SK-N-SH treated with all-trans-retinoic acid at 6 μM for 48 hours (cell line): ENCODE data around the gene EPRS1.

Experiments used
- ATAC-seq: fragments of 200-7000 bp; cut with Tn5 transposase; 3 replicates; pipeline ENCODE4 v1.9.1; 2020; ENCODE audit warnings: mild to moderate bottlenecking, moderate library complexity
- ARNTL ChIP-seq: fragments of 450-650 bp; formaldehyde crosslinking; IDR thresholded peaks from 2 replicates; pipeline ENCODE4 v1.5.0; 2020; ENCODE audit warnings: low read depth, mild to moderate bottlenecking, moderate library complexity, borderline replicate concordance
- BACH2 ChIP-seq: fragments of 250-450 bp; sonication (Bioruptor Pico); IDR thresholded peaks from 2 replicates; pipeline ENCODE4 v1.9.0; 2021; ENCODE audit warnings: mild to moderate bottlenecking, borderline replicate concordance
- CSDC2 ChIP-seq: fragments of 250-450 bp; sonication (Bioruptor Pico); IDR thresholded peaks from 2 replicates; pipeline ENCODE4 v1.5.0; 2020; ENCODE audit warnings: mild to moderate bottlenecking, moderate library complexity
- GLIS3 ChIP-seq: fragments of 250-450 bp; sonication (Bioruptor Pico); IDR thresholded peaks from 2 replicates; pipeline ENCODE4 v1.5.0; 2020; ENCODE audit warnings: mild to moderate bottlenecking, moderate library complexity
- ISL1 ChIP-seq: fragments of 250-450 bp; sonication (Bioruptor Pico); IDR thresholded peaks from 2 replicates; pipeline ENCODE4 v2.1.2; 2022; ENCODE audit warnings: mild to moderate bottlenecking, moderate library complexity
- OSR1 ChIP-seq: fragments of 250-450 bp; sonication (Bioruptor Pico); IDR thresholded peaks from 2 replicates; pipeline ENCODE4 v1.8.0; 2022; ENCODE audit warnings: moderate library complexity, mild to moderate bottlenecking, inconsistent platforms
- PPARA ChIP-seq: fragments of 250-450 bp; sonication (Bioruptor Pico); IDR thresholded peaks from 2 replicates; pipeline ENCODE4 v1.5.0; 2020; ENCODE audit warnings: mild to moderate bottlenecking, borderline replicate concordance
- RARB ChIP-seq: fragments of 250-450 bp; sonication (Bioruptor Pico); IDR thresholded peaks from 2 replicates; pipeline ENCODE4 v1.8.0; 2021; ENCODE audit warnings: mild to moderate bottlenecking, moderate library complexity
- SNAI2 ChIP-seq: fragments of 250-450 bp; sonication (Bioruptor Pico); IDR thresholded peaks from 2 replicates; pipeline ENCODE4 v1.5.0; 2020; ENCODE audit warnings: mild to moderate bottlenecking, moderate library complexity
- TCF4 ChIP-seq: fragments of 250-450 bp; sonication (Bioruptor Pico); IDR thresholded peaks from 2 replicates; pipeline ENCODE4 v1.8.0; 2021; ENCODE audit warnings: mild to moderate bottlenecking, moderate library complexity, borderline replicate concordance
- TOX ChIP-seq: fragments of 250-450 bp; sonication (Bioruptor Pico); IDR thresholded peaks from 2 replicates; pipeline ENCODE4 v1.8.0; 2021; ENCODE audit warnings: mild to moderate bottlenecking, moderate library complexity, borderline replicate concordance
- ZC3H10 ChIP-seq: fragments of 250-450 bp; sonication (Bioruptor Pico); IDR thresholded peaks from 2 replicates; pipeline ENCODE4 v1.5.1; 2021; ENCODE audit warnings: mild to moderate bottlenecking, moderate library complexity
- ZFP3 ChIP-seq: fragments of 250-450 bp; sonication (Bioruptor Pico); IDR thresholded peaks from 2 replicates; pipeline ENCODE4 v1.5.0; 2020; ENCODE audit warnings: mild to moderate bottlenecking, moderate library complexity
- ZNF565 ChIP-seq: fragments of 450-650 bp; formaldehyde crosslinking; conservative IDR thresholded peaks from 2 replicates; pipeline ENCODE4 v1.5.0; 2020; ENCODE audit warnings: low read depth, mild to moderate bottlenecking, moderate library complexity
- ZNF70 ChIP-seq: fragments of 450-650 bp; formaldehyde crosslinking; IDR thresholded peaks from 2 replicates; pipeline ENCODE4 v1.5.0; 2020; ENCODE audit warnings: mild to moderate bottlenecking, moderate library complexity
- ZNF8 ChIP-seq: fragments of 450-650 bp; formaldehyde crosslinking; IDR thresholded peaks from 2 replicates; pipeline ENCODE4 v1.5.0; 2020; ENCODE audit warnings: mild to moderate bottlenecking, moderate library complexity
- TF ChIP-seq, protein P1 (sequence below): fragments of 250-450 bp; sonication (Bioruptor Pico); IDR thresholded peaks from 2 replicates; pipeline ENCODE4 v1.8.0; 2021; ENCODE audit warnings: low read depth, mild to moderate bottlenecking, moderate library complexity, borderline replicate concordance
- TF ChIP-seq, protein P2 (sequence below): fragments of 250-450 bp; sonication (Bioruptor Pico); IDR thresholded peaks from 2 replicates; pipeline ENCODE4 v1.5.1; 2021; ENCODE audit warnings: mild to moderate bottlenecking, moderate library complexity
- TF ChIP-seq, protein P3 (sequence below): fragments of 250-450 bp; sonication (Bioruptor Pico); IDR thresholded peaks from 2 replicates; pipeline ENCODE4 v1.5.0; 2020; ENCODE audit warnings: mild to moderate bottlenecking, moderate library complexity
- TF ChIP-seq, protein P4 (sequence below): fragments of 250-450 bp; sonication (Bioruptor Pico); IDR thresholded peaks from 2 replicates; pipeline ENCODE4 v1.5.1; 2020; ENCODE audit warnings: low read depth, mild to moderate bottlenecking, moderate library complexity

Gene EPRS1

DNA sequence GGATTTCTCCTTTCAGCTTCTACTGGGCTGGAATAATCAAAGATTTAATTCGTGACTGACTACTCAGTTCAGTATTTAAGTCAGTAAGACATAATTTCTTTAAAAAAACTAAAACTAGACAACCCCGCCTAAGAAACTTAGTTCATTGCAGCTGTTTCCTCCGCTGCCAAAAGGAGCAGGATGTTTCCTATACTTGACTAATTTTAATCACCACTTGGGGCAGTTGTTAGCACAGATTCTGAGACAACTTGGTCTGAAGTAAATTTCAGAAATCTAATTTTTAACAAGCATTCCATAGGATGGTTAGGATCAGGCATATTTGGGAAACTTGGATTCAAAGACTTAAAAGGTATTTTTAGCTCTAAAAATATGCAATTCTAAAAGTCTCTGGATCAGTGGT, 34.0 kb downstream of the EPRS1 start:
- ATAC-seq = peak; percentile 64
- TF ChIP-seq, protein P1, sequence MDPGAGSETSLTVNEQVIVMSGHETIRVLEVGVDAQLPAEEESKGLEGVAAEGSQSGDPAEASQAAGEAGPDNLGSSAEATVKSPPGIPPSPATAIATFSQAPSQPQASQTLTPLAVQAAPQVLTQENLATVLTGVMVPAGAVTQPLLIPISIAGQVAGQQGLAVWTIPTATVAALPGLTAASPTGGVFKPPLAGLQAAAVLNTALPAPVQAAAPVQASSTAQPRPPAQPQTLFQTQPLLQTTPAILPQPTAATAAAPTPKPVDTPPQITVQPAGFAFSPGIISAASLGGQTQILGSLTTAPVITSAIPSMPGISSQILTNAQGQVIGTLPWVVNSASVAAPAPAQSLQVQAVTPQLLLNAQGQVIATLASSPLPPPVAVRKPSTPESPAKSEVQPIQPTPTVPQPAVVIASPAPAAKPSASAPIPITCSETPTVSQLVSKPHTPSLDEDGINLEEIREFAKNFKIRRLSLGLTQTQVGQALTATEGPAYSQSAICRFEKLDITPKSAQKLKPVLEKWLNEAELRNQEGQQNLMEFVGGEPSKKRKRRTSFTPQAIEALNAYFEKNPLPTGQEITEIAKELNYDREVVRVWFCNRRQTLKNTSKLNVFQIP = no peak
- TF ChIP-seq TCF4 (no peak), RARB (no peak), BACH2 (CRISPR knock-in tag) (no peak), ZFP3 (CRISPR knock-in tag) (no peak), ZNF8 (CRISPR knock-in tag) (no peak), CSDC2 (no peak), SNAI2 (CRISPR knock-in tag) (no peak), ARNTL (CRISPR knock-in tag) (no peak), PPARA (CRISPR knock-in tag) (no peak), ZC3H10 (CRISPR knock-in tag) (no peak)
- TF ChIP-seq, protein P2, sequence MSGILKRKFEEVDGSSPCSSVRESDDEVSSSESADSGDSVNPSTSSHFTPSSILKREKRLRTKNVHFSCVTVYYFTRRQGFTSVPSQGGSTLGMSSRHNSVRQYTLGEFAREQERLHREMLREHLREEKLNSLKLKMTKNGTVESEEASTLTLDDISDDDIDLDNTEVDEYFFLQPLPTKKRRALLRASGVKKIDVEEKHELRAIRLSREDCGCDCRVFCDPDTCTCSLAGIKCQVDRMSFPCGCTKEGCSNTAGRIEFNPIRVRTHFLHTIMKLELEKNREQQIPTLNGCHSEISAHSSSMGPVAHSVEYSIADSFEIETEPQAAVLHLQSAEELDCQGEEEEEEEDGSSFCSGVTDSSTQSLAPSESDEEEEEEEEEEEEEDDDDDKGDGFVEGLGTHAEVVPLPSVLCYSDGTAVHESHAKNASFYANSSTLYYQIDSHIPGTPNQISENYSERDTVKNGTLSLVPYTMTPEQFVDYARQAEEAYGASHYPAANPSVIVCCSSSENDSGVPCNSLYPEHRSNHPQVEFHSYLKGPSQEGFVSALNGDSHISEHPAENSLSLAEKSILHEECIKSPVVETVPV = no peak
- TF ChIP-seq, protein P3, sequence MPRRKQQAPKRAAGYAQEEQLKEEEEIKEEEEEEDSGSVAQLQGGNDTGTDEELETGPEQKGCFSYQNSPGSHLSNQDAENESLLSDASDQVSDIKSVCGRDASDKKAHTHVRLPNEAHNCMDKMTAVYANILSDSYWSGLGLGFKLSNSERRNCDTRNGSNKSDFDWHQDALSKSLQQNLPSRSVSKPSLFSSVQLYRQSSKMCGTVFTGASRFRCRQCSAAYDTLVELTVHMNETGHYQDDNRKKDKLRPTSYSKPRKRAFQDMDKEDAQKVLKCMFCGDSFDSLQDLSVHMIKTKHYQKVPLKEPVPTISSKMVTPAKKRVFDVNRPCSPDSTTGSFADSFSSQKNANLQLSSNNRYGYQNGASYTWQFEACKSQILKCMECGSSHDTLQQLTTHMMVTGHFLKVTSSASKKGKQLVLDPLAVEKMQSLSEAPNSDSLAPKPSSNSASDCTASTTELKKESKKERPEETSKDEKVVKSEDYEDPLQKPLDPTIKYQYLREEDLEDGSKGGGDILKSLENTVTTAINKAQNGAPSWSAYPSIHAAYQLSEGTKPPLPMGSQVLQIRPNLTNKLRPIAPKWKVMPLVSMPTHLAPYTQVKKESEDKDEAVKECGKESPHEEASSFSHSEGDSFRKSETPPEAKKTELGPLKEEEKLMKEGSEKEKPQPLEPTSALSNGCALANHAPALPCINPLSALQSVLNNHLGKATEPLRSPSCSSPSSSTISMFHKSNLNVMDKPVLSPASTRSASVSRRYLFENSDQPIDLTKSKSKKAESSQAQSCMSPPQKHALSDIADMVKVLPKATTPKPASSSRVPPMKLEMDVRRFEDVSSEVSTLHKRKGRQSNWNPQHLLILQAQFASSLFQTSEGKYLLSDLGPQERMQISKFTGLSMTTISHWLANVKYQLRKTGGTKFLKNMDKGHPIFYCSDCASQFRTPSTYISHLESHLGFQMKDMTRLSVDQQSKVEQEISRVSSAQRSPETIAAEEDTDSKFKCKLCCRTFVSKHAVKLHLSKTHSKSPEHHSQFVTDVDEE (CRISPR knock-in tag) = no peak

DNA sequence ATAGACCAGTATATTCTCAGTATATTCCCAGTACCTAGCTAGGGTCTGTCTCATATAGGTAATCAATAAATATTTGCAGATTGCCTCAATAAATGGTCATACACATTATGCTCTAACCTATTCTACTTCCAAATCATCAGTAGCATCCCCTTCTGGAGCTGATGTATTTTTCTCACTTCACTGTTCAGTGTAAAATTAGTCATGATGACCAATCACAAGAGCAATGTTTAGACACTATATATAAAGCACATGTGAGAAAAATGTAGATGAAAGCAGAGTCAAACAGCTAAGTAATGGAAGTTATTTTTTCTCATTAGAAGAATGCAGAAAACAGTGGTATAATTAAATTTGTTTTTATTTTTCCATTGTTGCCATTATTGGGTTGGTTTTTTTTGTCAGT, 34.7 kb downstream of the EPRS1 start:
- ATAC-seq = no peak
- no peak for TF ChIP-seq GLIS3 (CRISPR knock-in tag)
- TF ChIP-seq, protein P2 = no peak
- no peak for TF ChIP-seq ISL1 (CRISPR knock-in tag)
- TF ChIP-seq ZNF565 = no peak
- TF ChIP-seq ZNF70 (CRISPR knock-in tag) = no peak
- no peak for TF ChIP-seq ARNTL (CRISPR knock-in tag)
- TF ChIP-seq TOX (CRISPR knock-in tag) = no peak
- no peak for TF ChIP-seq ZFP3 (CRISPR knock-in tag)
- TF ChIP-seq, protein P4, sequence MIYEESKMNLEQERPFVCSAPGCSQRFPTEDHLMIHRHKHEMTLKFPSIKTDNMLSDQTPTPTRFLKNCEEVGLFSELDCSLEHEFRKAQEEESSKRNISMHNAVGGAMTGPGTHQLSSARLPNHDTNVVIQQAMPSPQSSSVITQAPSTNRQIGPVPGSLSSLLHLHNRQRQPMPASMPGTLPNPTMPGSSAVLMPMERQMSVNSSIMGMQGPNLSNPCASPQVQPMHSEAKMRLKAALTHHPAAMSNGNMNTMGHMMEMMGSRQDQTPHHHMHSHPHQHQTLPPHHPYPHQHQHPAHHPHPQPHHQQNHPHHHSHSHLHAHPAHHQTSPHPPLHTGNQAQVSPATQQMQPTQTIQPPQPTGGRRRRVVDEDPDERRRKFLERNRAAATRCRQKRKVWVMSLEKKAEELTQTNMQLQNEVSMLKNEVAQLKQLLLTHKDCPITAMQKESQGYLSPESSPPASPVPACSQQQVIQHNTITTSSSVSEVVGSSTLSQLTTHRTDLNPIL (CRISPR knock-in tag) = no peak
- TF ChIP-seq, protein P3 (CRISPR knock-in tag) = no peak
- TF ChIP-seq ZC3H10 (CRISPR knock-in tag) = no peak
- TF ChIP-seq ZNF8 (CRISPR knock-in tag) = no peak

DNA sequence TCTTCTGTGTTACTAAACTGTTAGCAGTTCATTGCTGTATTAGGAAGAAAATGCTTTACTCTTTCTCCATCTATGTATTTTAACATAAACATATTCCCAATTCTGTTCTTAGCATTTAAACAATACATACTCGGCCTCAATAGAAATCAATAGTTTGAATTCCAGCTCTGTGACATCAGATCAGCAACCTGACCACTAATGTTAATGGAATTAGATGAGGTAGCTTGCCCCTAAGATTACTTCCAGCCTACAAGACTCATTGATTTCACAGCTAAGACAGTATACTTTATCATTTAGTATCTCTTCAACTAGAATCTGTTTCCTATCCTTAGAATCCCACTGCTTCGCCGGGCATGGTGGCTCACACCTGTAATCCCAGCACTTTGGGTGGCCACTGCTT, 38.9 kb downstream of the EPRS1 start:
- no peak; the same call in 2 of the 3 replicates for ATAC-seq
- TF ChIP-seq TCF4 = no peak
- no peak for TF ChIP-seq OSR1 (CRISPR knock-in tag)
- no peak for TF ChIP-seq ZC3H10 (CRISPR knock-in tag)
- TF ChIP-seq, protein P1 = no peak
- TF ChIP-seq, protein P2 = no peak
- no peak for TF ChIP-seq ZNF565
- no peak for TF ChIP-seq SNAI2 (CRISPR knock-in tag)
- no peak for TF ChIP-seq TOX (CRISPR knock-in tag)
